GM12878 (cell line): ENCODE results near the gene PAQR8. TPM values are rescaled to one million over a fixed set of nuclear protein-coding genes. Genes with fewer than 3 reads are reported as not detected.

Experiments used
- ATAC-seq: fragments of 200-7000 bp; cut with Tn5 transposase; 3 replicates; pipeline ENCODE4 v1.9.1; 2020; ENCODE audit warnings: mild to moderate bottlenecking, moderate library complexity
- BruUV-seq: library from RNA; stranded (reverse); fragments of 400-500 nt; replicated peaks from 2 replicates; lab custom pipeline; 2021; lab: Mats Ljungman, UMichigan
- CTCF ChIA-PET: fragments of 300-600 bp; sonication (Branson Sonifier 250); formaldehyde crosslinking; extraction: SDS; loops from one replicate; lab custom pipeline; 2021; ENCODE audit warnings: inconsistent platforms; lab: Yijun Ruan, JAX
- POLR2A ChIA-PET: fragments of 350-600 bp; formaldehyde crosslinking; extraction: SDS; loops from one replicate; lab custom pipeline; 2021; ENCODE audit warnings: inconsistent platforms; lab: Charles Lee
- RAD21 ChIA-PET: fragments of 300-600 bp; sonication (Branson Sonifier 250); formaldehyde crosslinking; loops from one replicate; lab custom pipeline; 2023; ENCODE audit warnings: antibody characterized with exemption; ENCODE audit not compliant: unreplicated experiment; lab: Charles Lee
- SMC1A ChIA-PET: fragments of 300-600 bp; sonication (Branson Sonifier 250); formaldehyde crosslinking; loops from one replicate; lab custom pipeline; 2023; ENCODE audit not compliant: unreplicated experiment, uncharacterized antibody; lab: Charles Lee
- DNase-seq: peaks from one replicate; pipeline ENCODE4 v3.0.0-alpha.2; 2011; ENCODE audit warnings: low read depth, low spot score
- FAIRE-seq: peaks from 3 replicates; lab custom pipeline; 2011; peaks lifted over from hg19 to GRCh38; lab: Jason Lieb, UNC
- H2AFZ ChIP-seq: 2 replicates; pipeline ENCODE4 v1.6.0; 2011; ENCODE audit warnings: low read depth, low read length, control low read depth; ENCODE audit not compliant: control insufficient read depth
- H3K27ac ChIP-seq: 2 replicates; pipeline ENCODE4 v1.5.1; 2011; ENCODE audit warnings: control low read depth; ENCODE audit not compliant: control insufficient read depth, insufficient read depth
- H3K27me3 ChIP-seq, 2 experiments: replicated peaks in 1 of 2; 2 replicates each; pipeline versions ENCODE4 v1.6.0 to v1.6.1; 2011; ENCODE audit warnings: low read length in 1 of 2; ENCODE audit not compliant: control insufficient read depth in 2 of 2, insufficient read depth in 2 of 2
- H3K36me3 ChIP-seq, 2 experiments: 2 replicates each; pipeline ENCODE4 v1.5.1; 2011; ENCODE audit warnings: low read length in 1 of 2; ENCODE audit not compliant: control insufficient read depth in 2 of 2, insufficient read depth in 2 of 2
- H3K4me1 ChIP-seq: 2 replicates; pipeline ENCODE4 v1.6.1; 2011; ENCODE audit warnings: mild to moderate bottlenecking, low read length, moderate library complexity, mixed read lengths; ENCODE audit not compliant: control insufficient read depth, insufficient read depth
- H3K4me2 ChIP-seq: 2 replicates; pipeline ENCODE4 v1.6.0; 2011; ENCODE audit warnings: control low read depth; ENCODE audit not compliant: control insufficient read depth, insufficient read depth
- H3K4me3 ChIP-seq: fragments of 200-600 bp; sonication (generic); 2 replicates; pipeline ENCODE4 v1.5.1; 2016
- H3K79me2 ChIP-seq: 2 replicates; pipeline ENCODE4 v1.6.0; 2011; ENCODE audit warnings: low read length; ENCODE audit not compliant: control insufficient read depth, insufficient read depth
- H3K9ac ChIP-seq: 2 replicates; pipeline ENCODE4 v1.8.0; 2011; ENCODE audit warnings: low read length, control low read depth, mixed read lengths; ENCODE audit not compliant: control insufficient read depth, insufficient read depth
- H3K9me3 ChIP-seq: replicated peaks from 3 replicates; pipeline ENCODE4 v1.5.1; 2011; ENCODE audit warnings: mild to moderate bottlenecking, low read length; ENCODE audit not compliant: control insufficient read depth, insufficient read depth
- H4K20me1 ChIP-seq: 2 replicates; pipeline ENCODE4 v1.6.0; 2011; ENCODE audit not compliant: control insufficient read depth, insufficient read depth
- CBX3 ChIP-seq: fragments of 200-600 bp; sonication (generic); IDR thresholded peaks from 2 replicates; pipeline ENCODE4 v1.6.1; 2016; ENCODE audit warnings: low read depth, borderline replicate concordance
- NR2C2 ChIP-seq: IDR thresholded peaks from 2 replicates; pipeline ENCODE4 v1.6.1; 2011; ENCODE audit warnings: borderline replicate concordance, low read depth; ENCODE audit not compliant: control insufficient read depth, insufficient read length
- RELA ChIP-seq: fragments of 450-650 bp; IDR thresholded peaks from 2 replicates; pipeline ENCODE4 v1.8.0; 2014; ENCODE audit warnings: borderline replicate concordance; ENCODE audit not compliant: partially characterized antibody
- SMAD1 ChIP-seq: fragments of 450-650 bp; IDR thresholded peaks from 2 replicates; pipeline ENCODE4 v1.6.1; 2018; ENCODE audit warnings: mild to moderate bottlenecking, low read depth; ENCODE audit not compliant: partially characterized antibody
- ZBTB40 ChIP-seq: fragments of 450-650 bp; IDR thresholded peaks from 2 replicates; pipeline ENCODE4 v1.6.1; 2016; ENCODE audit warnings: mild to moderate bottlenecking, moderate library complexity, borderline replicate concordance
- ZNF592 ChIP-seq: fragments of 450-650 bp; IDR thresholded peaks from 2 replicates; pipeline ENCODE4 v1.6.1; 2017; ENCODE audit warnings: mild to moderate bottlenecking, moderate library complexity
- WGBS: methylation state at CpG from one replicate; pipeline ENCODE4 v1.1.6; 2016; ENCODE audit warnings: low lambda C conversion rate; ENCODE audit not compliant: insufficient replicate concordance, insufficient coverage; ENCODE audit errors: missing lambda C conversion rate; 5-methylcytosine and 5-hydroxymethylcytosine counted together
- in situ Hi-C: fragments of 300-500 bp; cut with MboI; formaldehyde crosslinking; loops from 9 replicates; pipeline ENCODE4 v1.14.3; 2018; ENCODE audit warnings: mixed read lengths
- intact Hi-C: fragments of 100-400 bp; cut with micrococcal nuclease; formaldehyde crosslinking; loops from one replicate; pipeline ENCODE4 v1.14.2; 2022; ENCODE audit not compliant: unreplicated experiment
- polyA plus RNA-seq, 11 experiments: library from polyadenylated mRNA; depleted of rRNA in 4 of 11; unstranded in 6 of 11; stranded (reverse) in 5 of 11; fragments of >200 nt; fragmentation: Nextera tagmentation in 4 of 11; fragmentation: Illumina TruSeq in 1 of 11; extraction: Ambion mirVana in 4 of 11; extraction: Trizol in 1 of 11; gene quantifications; 1 replicate in 1 of 11; 2 replicates in 10 of 11; pipeline versions ENCODE4 v1.2.1 to v1.2.3, GENCODE V29; 2011 to 2016; ENCODE audit warnings: inconsistent platforms in 2 of 11, missing spikeins in 2 of 11, low read depth in 1 of 11
- total RNA-seq, 4 experiments: library from RNA; depleted of rRNA in 3 of 4; stranded (reverse); fragments of >200 nt in 3 of 4; fragmentation: Illumina TruSeq in 1 of 4; extraction: Trizol in 1 of 4; gene quantifications; 2 replicates each; pipeline versions ENCODE4 v1.2.1 to v1.2.3, GENCODE V29; 2013 to 2021

The PAQR8 gene
- total and polyA plus RNA-seq, 10 of the 15 experiments (the other 5 are each of a cell fraction or from before 2014, with no cell fraction given): 3.9 to 22.4 (median 14.6) TPM

- TF ChIP-seq ZNF592 (no peak), RELA (no peak), SMAD1 (no peak)
Measured at GRCh38 chr6:52403627-52404026, 41.7 kb downstream of the PAQR8 start (continued).

- no peaks in the 10 kb centered on the region for H3K27me3 ChIP-seq
- POLR2A ChIA-PET: interaction anchor here (0.6 to 1.5 kb wide), 3 partner anchors 22 to 258 kb away, joined by 3 to 4 read pairs (median 3); no protein-coding TSS in a partner anchor
- no peak for DNase-seq
- ATAC-seq: no peak
- H4K20me1 ChIP-seq: no peaks in the 10 kb centered on the region
- TF ChIP-seq NR2C2 (no peak), CBX3 (no peak), ZBTB40 (no peak)
- intact Hi-C loops (no loop called here), in situ Hi-C loops (no loop called here)
- no peaks in the 10 kb centered on the region for H3K4me1 ChIP-seq
- 95% methylated on average over 1 of the region's 1 CpG for WGBS
- no peak overlapping the region for H3K9ac ChIP-seq
- BruUV-seq: no TSS peak
- CTCF ChIA-PET: interaction anchor here (1.0 to 14.7 kb wide), 6 partner anchors 11 to 144 kb away, joined by 3 to 441 read pairs (median 4); partner anchors contain the start of gene MCM3
- FAIRE-seq: no peak
- H2AFZ ChIP-seq: no peak overlapping the region
- H3K9me3 ChIP-seq: no peaks in the 10 kb centered on the region
- H3K4me3 ChIP-seq: no peak overlapping the region
- no peak overlapping the region for H3K4me2 ChIP-seq
- peaks cover 8% of the 10 kb centered on the region in 2 experiments; a peak in 3 of 4 replicates for H3K36me3 ChIP-seq
- H3K79me2 ChIP-seq: no peaks in the 10 kb centered on the region
- no peak overlapping the region for H3K27ac ChIP-seq
- RAD21 ChIA-PET: interaction anchor here (1.2 to 10.9 kb wide), 4 partner anchors 10 to 193 kb away, joined by 4 to 224 read pairs (median 6); partner anchors contain the start of gene MCM3
- SMC1A ChIA-PET: interaction anchor here (0.8 to 12.8 kb wide), 9 partner anchors 8 to 257 kb away, joined by 3 to 358 read pairs (median 5); partner anchors contain the start of gene MCM3
Measured at GRCh38 chr6:52405243-52405642, 43.3 kb downstream of the PAQR8 start.
